ENCODE data around the gene FRZB.

The FRZB gene

DNA sequence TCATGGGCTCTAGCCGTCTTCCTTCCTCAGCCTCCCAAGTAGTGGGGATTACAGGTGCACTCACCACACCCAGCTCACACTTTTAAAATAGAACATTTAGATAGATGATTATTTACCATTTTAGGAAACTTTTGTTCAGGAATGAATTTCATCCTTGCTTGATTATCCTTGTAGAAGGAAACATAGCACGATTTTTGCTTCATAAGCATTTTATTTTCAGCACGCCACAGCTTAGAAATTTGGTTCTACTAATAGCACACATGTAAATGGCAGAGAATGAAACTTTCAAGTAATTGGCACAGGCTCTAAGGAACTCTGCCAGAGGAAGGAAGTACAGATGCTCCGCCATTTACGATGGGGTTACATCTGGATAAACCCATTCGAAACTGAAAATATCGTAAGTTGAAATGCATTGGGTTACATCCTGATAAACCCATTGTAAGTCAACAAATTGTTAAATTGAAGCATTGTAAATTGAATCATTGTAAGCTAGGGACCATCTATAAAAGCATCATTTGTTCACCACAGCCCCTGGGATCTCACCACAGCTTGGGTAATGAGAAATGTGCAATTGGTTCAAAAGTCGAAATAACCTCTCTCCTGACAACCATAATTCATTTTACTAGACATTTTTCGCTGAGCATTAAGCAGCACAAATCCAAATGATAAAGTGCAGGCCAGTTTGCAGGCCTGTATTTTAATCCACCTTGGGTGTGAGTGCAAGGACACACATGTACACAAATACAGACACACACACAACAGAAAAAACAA is 33.2 kb downstream of the FRZB start:
- no peak for DNase-seq

DNA sequence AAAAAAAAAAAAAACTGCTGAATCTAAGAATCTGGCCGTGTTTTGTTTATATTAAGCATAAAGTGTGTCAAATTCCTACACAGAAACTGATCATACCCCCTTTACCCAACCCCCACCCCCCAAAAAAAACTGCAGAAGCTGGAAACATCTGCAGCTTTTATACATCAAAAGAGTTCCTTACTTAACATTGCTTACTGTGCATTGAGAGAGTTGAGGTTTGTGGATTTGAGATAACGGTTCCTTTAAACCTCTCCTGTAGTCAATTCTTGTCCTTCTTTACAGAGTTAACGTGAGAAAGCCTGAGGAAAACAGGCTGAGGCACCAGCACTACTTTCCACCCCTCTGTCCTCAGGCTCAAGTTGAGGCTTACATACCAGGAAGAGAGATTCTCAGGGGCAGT is 34.5 kb downstream of the FRZB start:
- DNase-seq = no peak

DNA sequence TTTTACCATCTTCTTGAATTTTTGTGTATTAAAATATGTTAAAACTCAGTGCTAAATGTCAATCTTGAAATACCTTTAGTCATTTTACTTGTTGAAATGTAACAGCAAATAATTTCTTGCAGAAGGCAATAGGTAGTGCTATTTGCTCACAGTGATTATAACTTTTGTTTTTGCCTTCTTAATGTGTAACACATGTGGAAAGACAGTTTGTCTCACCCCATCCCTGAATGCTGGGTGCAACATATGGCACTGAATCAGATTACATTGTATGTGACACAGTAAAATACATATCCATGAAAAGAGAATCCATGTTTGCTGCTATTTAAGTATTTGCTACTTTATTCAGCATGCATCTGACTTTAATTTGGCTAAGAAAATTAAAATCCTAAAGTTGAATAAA is 35.3 kb downstream of the FRZB start:
- no peak for DNase-seq

DNA sequence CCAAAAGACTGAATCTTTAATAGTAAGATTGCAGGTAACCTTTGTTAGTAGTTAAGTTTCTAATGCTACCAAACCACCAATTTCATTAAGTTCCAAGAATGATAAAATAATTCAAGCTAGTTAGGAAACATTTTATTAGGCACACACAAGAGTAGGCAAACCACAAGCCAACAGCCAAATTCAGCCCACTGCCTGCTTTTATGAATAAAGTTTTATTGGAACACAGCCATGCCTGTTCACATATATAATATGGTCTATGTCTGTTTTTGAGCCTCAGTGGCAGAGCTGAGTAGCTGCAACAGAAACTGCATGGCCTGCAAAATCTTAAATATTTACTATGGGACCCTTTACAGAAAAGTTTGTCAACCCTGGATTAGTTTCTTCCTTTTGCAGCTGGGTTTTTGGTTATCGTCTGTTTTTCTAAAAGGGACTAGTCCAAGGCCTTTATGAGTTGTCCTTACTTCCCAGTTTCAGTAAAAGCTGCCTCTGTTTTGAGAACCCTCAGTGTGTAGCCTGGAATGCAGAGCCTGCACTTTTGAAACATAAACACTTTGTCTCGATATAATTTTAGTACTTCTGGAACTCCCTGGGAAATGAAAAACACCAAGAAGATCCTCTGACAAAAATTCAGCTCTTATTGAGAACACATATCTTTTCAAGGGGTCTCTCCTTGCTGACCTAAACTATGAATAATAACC is 39.1 kb downstream of the FRZB start:
- DNase-seq = no peak

DNA sequence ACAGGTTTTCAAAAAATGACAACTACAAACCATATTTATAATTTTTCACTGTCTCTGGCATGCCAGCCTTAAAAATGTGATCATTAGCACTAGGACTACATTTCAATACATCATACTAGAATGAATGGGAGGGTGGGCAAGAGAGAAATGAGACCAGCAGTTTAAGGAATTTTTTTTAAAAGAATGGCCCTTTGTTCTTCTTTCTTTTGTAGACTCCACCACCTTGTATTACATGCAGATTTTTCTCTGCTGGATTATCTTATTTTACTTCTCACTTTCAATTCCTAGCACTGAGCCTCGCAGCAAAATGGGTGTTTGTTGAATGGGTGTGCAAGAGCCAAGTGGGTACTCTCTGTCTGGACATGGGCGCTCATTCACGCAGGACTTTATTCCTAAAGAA is 39.9 kb downstream of the FRZB start:
- no peak for DNase-seq

DNA sequence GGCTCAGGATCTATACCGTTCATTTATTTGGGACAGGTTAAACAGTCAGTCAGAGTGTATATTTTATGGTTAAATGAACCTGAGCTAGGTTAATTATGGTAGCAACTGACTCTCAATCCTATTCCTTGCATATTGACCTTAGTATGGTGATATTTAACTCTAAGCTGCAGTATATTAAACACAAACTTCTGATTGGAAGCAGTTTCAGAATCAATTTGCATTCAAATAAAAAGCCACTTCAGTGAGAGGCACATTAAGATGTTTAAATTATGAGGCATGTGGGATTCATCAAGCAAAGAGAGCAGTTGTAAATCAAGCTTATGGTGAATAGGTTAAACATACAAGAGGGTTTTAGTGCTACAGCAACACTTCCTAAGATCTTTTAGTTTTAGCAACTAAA is 40.4 kb downstream of the FRZB start:
- no peak for DNase-seq

DNA sequence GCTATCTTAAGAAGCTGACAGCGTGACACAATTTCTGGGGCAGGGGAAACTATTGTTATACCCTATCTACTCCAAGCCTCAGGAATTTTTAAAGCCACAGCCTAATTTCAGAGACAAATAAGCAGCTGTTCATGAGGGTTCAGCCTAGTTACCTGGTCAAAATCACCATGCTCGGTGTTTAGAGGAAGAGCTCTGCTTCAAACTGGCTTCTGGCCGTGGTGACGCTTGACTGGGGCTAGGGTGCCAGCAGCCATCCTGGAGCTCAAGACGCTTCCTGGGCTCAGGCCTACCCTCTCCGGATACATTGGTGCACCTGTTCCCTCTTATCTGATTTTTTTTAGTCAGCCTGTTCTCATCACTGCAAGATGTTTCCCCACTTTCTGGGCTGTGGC is 41.7 kb downstream of the FRZB start:
- DNase-seq = no peak

DNA sequence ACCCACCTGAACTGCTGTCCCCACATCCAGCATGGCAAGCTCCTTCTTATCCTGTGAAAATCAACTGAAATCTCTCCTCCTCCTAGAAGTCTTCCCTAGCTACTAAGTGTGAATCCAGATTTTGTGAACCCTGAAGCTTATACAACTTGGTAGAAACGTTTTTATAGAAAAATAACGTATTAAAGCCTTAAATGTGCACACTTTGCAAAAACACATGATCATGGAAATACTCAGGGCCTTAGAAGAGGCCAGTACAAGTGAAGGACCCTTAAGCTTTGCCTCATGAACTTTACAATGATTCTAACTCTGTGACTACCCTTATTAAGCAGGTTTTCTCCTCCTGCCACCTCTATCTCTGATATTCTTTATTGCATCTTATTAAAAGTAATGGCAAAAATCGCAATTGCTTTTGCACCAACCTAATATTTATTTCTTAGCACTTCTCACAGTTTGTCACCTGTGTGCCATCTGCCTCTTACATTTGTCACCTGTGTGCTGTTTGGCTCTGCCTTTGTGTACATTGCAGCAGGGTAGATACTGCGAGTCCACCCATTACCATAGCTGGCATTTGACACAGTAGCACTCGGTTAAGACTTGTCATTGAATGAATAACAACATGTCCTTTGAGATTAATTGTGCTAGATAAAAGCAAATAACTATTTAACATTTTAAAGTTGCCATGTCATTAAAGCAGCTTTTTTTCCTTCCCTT is 42.2 kb downstream of the FRZB start:
- no peak for DNase-seq

DNA sequence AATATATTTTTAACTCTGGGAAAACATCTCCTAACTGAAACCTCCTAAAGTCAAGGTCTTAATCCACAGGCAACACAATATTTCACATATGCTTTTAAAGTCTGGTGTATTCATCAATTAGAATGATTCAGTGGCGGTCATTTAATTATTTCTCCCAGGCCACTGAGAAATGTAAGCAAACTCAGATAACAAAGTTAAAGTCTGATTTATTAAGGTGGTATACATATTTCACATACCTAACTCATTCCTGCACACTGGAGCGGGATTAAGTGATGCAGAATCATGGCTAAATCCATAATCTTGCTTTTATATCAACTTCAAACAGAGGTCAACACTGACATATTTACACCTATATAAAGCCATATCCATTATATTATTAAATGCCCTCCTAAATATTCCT is 43.7 kb downstream of the FRZB start:
- DNase-seq = no peak

DNA sequence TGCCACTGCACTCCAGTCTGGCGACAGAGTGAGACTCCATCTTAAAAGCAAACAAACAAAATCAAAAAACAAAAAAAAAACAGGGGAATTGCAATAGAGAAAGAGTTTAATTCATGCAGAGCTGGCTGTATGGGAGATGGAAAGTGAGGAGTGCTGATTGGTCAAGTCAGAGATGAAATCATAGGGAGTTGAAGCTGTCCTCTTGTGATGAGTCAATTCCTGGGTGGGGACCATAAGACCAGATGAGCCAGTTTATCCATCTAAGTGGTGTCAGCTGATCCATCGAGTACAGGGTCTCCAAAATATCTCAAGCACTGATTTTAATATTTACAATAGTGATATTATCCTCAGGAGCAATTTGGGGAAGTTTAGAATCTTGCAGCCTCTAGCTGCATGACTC is 45.3 kb downstream of the FRZB start:
- no peak for DNase-seq

DNA sequence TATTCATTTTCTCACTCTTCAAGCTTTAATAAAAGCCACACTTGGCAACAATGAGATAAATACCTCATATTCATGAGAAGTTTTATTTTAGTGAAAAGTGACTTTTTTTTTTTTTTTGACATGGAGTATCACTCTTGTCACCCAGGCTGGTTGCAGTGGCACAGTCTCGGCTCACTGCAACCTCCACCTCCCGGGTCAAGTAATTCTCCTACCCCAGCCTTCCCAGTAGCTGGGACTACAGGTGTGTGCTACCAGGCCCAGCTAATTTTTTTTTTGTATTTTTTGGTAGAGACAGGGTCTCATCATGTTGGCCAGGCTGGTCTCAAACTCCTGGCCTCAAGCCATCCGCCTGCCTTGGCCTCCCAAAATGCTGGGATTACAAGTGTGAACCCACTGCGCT is 47.0 kb downstream of the FRZB start:
- DNase-seq = no peak

DNA sequence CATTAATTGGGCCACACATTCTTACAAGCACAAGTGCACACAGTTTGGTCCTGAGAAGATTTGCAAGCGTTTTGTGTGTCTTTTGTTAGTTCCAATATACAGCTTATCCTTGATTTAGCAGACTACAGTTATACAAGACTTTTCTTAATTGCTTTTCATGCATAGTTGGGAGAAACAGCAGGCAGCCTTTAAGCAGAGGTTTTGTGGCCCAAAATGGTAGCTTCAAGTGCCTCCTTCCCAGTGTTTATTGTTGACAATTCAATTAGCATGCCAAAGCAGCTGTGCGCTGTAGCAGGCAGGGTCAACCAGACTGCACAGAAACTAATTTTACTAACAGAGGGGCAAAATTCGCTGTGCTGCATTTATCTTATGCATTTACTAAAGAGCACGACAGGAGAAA is 47.5 kb downstream of the FRZB start:
- DNase-seq = no peak

DNA sequence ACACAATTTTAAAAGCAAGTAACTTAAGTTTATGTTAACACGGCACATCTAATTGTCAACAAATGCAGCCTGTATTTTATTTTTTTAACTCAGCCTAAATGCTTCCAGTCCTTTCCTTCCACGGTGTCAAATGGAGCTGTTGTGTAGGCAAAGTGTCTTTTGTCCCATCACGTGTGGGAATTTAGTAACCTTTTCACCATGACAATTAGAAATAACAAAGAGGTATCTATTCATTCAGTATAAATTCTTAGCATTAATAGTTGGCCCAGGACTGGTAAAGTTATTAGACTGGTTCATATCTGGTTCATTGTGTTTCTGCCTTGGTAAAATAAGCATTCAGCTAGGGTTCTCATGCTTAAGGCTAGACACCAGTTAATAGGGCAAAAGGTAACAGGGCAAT is 47.9 kb downstream of the FRZB start:
- no peak for DNase-seq

DNA sequence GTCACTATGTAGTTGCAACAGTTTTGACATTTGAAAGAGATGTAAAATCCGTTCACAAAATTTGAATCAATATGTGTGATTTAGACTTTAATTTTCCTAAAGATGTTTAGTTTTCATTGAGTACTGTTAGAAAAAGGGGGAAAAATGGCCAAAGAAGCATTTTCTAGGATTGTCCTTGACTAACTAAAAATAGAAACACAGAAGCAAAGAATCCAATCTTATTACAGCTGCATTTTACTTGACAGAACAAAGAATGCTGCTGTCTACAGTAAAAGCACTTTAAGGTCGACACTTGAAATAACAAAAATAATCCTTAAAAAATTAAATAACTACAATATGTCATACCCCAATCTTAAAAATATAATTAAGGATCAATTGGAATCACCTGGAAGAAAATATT is 48.9 kb downstream of the FRZB start:
- DNase-seq = no peak

DNA sequence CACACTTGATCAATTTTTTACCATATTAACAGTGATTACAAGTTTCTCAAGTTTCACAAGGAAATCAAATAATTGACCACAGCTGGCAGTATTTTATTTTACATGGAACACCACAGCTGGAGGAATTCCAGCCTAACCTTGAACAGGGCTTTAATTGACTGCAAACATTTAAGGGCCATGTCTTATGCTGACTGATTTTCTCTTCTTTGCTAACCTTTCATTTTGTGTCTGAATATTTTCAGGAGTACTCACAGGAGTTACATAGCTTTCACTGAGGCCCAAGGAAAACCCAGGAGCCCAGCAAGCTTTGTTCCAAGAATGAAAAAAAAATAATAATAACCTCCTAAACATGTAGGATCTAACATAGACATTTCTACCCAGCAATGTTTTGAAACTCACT is 49.6 kb downstream of the FRZB start:
- DNase-seq = no peak

DNA sequence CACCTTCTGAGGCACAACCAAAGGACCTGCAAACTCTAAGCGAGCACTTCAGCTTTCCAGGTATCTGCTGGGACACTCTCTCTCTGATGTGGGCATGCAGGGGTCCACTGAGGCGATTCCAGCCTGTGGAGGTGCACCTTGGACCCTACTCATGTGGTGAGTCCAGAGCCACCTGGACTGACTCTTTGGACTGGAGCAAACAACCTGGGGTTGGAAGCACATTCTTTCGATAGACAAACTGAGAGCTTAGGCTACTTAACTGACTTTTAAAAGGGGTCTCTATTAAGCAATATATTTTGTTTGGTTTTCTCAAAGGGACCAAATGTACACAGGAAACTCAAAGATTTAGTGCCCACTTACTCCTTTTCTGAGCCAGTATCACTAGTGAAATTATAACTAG is 51.6 kb downstream of the FRZB start:
- no peak for DNase-seq

DNA sequence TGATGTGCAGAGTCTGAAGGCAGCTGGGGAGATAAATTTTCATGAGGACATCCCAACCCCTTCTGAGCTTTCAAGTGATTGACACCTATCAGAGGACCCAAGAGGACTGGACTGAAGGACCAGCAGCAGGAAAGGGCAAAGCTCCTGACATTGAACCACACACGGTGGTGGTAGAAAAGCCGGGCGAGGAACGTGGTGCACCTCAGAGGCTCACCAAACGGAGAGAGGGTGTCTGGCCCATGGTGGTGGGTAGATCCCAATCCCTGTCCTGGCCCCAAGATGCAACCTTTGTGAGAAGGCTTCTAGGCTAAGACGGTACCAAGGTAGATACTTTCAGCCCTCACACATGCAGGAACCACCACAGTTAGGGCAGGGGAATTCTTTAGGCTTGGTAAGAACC is 52.1 kb downstream of the FRZB start:
- no peak for DNase-seq

DNA sequence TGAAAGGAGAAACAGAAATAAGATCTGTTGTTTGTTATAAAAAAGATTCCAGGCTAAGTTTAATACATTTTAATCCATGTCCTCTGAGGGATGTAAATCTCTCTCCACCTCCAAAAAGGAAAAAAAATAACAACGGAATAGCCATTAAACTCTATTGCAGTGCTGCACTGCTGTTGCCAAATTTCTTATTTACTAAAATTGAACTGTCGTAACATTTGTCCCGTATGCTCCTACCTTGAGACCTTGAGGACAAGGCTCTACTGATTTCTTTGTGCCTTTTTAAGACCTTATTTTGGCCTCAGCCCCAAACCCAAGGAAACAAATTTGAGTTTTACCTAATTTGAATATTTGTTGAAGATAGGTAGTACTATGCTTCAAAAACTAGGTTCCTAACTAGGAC is 56.4 kb downstream of the FRZB start:
- DNase-seq = no peak

DNA sequence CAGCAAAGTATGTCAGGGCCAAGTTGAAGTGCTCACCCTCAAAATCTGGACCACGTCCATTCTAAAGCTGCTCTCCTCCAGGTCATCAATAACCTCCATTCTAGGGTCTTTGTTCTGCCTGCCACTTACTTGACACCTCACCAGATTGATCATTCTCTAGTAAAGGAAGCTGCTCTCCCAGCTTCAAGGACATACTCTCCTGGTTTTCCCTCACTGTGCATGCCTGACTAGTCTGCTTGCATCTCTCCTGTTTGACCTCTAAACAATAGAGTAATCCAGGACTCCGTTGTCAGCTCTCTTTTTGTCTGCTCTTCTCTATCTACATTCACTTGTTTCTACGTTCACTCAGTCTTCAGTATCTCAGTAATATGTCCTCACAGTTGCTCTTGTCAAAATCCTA is 59.1 kb downstream of the FRZB start:
- no peak for DNase-seq

DNA sequence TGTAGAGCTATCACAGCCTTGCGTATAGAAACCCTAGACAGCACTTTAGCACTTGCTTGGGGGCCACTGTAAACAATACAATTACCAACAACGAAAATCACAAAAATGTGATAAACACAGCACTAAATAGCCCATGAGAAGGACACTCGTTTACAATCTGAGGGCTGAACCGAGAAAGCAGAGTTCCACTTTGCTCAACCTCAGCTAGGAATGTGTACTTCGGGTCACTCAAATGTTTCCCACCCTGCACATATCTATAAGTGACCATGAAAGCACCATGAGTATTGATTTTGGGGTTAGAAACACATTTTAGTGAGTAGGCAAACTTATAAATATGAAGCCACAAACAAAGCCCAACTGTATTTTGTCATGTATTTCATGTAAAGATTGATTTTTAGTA is 62.3 kb downstream of the FRZB start:
- DNase-seq = no peak

DNA sequence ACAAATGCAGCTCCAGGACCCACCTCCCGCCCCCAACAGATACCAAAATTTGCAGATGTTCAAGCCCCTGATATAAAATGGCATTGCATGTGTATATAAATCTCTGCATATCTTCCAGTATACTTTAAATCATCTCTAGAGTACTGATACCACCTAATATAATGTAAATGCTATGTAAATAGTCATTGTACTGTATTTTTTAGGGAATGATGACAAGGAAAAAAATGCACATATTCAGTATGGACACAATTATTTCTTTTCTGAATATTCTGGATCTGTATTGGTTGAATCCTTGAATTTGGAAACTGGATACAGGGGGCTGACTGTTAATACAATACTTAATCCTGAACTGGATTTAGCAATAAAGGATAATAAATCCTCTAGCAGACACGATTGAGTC is 67.7 kb downstream of the FRZB start:
- no peak for DNase-seq

DNA sequence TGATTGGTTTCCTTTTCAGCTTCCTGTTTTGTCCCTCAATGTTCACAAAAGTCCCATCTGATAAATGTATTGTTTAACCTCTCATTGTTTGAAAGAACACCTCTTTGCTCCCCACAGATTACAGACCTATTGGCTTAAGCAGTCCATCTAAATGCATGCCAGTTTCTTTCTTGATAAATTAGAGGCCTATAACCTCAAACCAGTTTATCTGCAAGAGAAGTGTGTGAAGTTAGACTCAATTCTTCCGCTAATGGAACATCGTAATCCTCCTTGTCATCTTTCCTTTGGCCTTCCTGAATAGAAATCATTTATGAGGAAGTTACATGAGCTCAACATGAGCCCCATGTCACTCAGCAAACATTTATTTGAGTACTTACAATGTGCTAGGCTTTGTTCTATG is 74.0 kb downstream of the FRZB start:
- no peak for DNase-seq

DNA sequence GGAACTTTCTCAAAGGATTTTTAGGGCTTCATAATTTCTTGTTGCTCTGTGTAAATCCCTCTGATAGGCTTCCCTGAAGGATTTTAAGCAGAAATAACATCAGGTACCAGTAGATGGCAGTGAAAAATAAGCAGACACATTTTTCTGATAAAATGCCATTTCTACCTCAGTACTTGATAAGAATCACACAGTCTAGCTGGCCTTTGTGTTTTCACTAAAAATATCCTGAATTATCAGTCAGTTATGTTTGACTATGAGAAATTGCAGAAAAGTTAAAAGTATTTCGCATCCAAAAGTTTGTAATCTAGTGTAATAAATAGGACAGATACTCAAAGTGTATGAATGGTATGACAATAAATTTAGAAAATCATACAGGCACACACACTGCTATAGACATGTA is 81.7 kb downstream of the FRZB start:
- DNase-seq = no peak

DNA sequence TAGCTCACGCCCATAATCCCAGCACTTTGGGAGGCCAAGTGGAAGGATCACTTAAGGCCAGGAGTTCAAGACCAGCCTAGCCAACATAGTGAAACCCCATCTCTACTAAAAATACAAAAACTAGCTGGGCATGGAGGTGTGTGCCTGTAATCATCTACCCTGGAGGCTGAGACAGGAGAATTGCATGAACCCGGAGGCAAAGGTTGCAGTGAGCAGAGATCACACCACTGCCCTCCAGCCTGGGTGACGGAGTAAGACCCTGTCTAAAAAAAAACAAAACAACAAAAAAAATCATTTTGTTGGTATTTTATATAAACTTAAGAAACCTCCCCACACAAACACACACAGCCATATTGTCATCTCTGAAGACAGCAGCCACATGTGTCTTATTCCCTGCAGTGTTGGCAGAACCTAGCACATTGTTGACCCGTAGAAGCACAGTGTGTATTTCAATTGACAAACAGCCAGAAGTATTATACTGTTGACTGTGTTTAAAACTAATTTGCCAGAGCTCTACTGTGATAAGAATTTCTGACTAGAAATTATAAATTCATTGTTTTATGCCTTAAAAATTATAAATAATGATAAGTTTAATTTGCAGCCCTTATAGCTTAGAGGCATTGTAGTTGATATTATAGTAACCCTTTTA is 82.3 kb downstream of the FRZB start:
- no peak for DNase-seq
